Mesendoderm (in vitro differentiated cells): ENCODE measurements around the gene IGFBP1.

ENCODE experiments used
- DNase-seq: peaks from one replicate; pipeline ENCODE4 v3.0.0; 2013
- H2AK5ac ChIP-seq: 2 replicates; pipeline ENCODE4 v1.6.1; 2013; ENCODE audit warnings: low read length, inconsistent platforms
- H2BK120ac ChIP-seq: 2 replicates; pipeline ENCODE4 v1.6.1; 2013; ENCODE audit warnings: low read depth, mild to moderate bottlenecking, low read length, moderate library complexity, mixed read lengths
- H2BK15ac ChIP-seq: replicated peaks from 2 replicates; pipeline ENCODE4 v1.6.1; 2013; ENCODE audit warnings: low read depth, mild to moderate bottlenecking, moderate library complexity
- H2BK5ac ChIP-seq: 2 replicates; pipeline ENCODE4 v1.6.1; 2013; ENCODE audit warnings: low read length, inconsistent platforms
- H3K18ac ChIP-seq: 2 replicates; pipeline ENCODE4 v1.6.1; 2013; ENCODE audit warnings: mild to moderate bottlenecking, low read length, mixed read lengths
- H3K23ac ChIP-seq: one replicate; pipeline ENCODE4 v1.6.1; 2013; ENCODE audit warnings: low read length
- H3K27ac ChIP-seq: 2 replicates; pipeline ENCODE4 v1.5.1; 2013; ENCODE audit warnings: low read depth, mild to moderate bottlenecking, inconsistent platforms, low read length, moderate library complexity
- H3K27me3 ChIP-seq: 2 replicates; pipeline ENCODE4 v1.6.1; 2013; ENCODE audit warnings: low read length, control low read depth, mild to moderate bottlenecking, inconsistent platforms; ENCODE audit not compliant: insufficient read depth, poor library complexity
- H3K36me3 ChIP-seq: 2 replicates; pipeline ENCODE4 v1.6.1; 2013; ENCODE audit warnings: low read length, inconsistent platforms; ENCODE audit not compliant: control insufficient read depth, insufficient read depth
- H3K4ac ChIP-seq: one replicate; pipeline ENCODE4 v1.6.1; 2013; ENCODE audit warnings: low read depth, mild to moderate bottlenecking, low read length, moderate library complexity
- H3K4me1 ChIP-seq: 2 replicates; pipeline ENCODE4 v1.6.1; 2013; ENCODE audit warnings: low read depth, low read length, inconsistent platforms; ENCODE audit not compliant: control insufficient read depth
- H3K4me2 ChIP-seq: 2 replicates; pipeline ENCODE4 v1.6.1; 2013; ENCODE audit warnings: low read length
- H3K4me3 ChIP-seq: 2 replicates; pipeline ENCODE4 v1.5.1; 2013; ENCODE audit warnings: mild to moderate bottlenecking, low read length
- H3K56ac ChIP-seq: one replicate; pipeline ENCODE4 v1.6.1; 2013; ENCODE audit warnings: low read length
- H3K79me1 ChIP-seq: 2 replicates; pipeline ENCODE4 v1.6.1; 2013; ENCODE audit warnings: low read length, inconsistent platforms
- H3K79me2 ChIP-seq: 2 replicates; pipeline ENCODE4 v1.6.1; 2013; ENCODE audit warnings: mild to moderate bottlenecking, low read length; ENCODE audit not compliant: control insufficient read depth, insufficient read depth
- H3K9ac ChIP-seq: 2 replicates; pipeline ENCODE4 v1.6.1; 2013; ENCODE audit warnings: low read length, inconsistent platforms
- H4K5ac ChIP-seq: one replicate; pipeline ENCODE4 v1.6.1; 2013; ENCODE audit warnings: low read length
- H4K8ac ChIP-seq: one replicate; pipeline ENCODE4 v1.6.1; 2013; ENCODE audit warnings: low read depth, mild to moderate bottlenecking, control low read depth, low read length, moderate library complexity
- WGBS: extraction: QIAGEN DNeasy Blood & Tissue Kit; methylation state at CpG from one replicate; pipeline ENCODE4 v1.1.7; 2013; ENCODE audit warnings: low lambda C conversion rate, missing lambda C conversion rate; ENCODE audit not compliant: insufficient coverage; ENCODE audit errors: extremely low coverage; 5-methylcytosine and 5-hydroxymethylcytosine counted together

The IGFBP1 gene

DNA sequence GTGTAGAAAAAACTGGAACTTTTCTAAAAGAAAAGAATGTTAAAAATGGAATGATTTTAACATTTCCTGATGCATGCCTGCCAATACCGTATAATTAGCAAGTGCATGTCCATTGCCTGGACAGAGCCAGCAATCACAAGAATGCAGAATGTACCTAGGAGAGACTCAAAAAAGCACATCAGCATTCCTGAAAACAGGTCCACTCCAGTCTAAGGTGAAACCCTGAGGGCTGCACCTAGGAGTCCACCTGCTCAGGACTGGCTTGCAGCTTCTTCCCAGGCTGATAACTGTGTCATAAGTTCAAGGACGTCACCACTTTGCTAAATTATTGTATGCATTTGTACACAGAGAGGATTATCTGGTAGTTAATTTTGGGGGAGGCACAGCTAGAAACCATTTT lies 20.8 kb upstream of the IGFBP1 start:
- DNase-seq = no peak
- Histone ChIP-seq H3K9ac (no peak overlapping the region), H3K79me1 (no peaks in the 10 kb centered on the region), H3K27ac (no peak overlapping the region), H4K8ac (no peak overlapping the region), H3K23ac (no peak overlapping the region), H3K79me2 (no peaks in the 10 kb centered on the region), H4K5ac (no peak overlapping the region), H3K4ac (no peak overlapping the region), H3K4me3 (no peak overlapping the region), H2BK5ac (no peak overlapping the region), H3K36me3 (no peaks in the 10 kb centered on the region), H2BK15ac (no peak overlapping the region), H2BK120ac (no peak overlapping the region), H3K4me2 (no peak overlapping the region), H3K56ac (no peak overlapping the region), H2AK5ac (no peak overlapping the region), H3K27me3 (no peaks in the 10 kb centered on the region), H3K18ac (no peak overlapping the region), H3K4me1 (no peaks in the 10 kb centered on the region)
- WGBS = no CpG with 5 or more reads among the region's 2 CpGs

DNA sequence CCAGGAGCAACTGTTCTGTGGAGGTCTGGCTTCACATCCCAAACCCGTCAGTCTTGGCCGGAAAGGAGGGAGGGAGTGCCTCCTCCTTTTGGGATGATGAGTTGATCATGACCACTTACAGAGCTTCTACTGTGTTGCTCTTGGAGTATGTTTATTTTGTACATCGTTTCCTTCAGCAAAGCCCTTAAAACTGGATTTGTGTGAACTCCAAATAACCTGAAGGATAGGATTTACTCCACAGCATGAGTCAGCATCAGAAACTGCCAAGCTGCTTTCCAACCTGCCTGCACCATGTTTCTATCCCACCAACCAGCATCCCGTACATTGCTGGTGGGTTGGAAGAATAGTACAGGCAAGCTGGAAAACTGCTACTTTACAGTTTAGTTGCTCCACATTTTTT lies 18.9 kb upstream of the IGFBP1 start:
- Histone ChIP-seq H3K4ac (no peak overlapping the region), H3K23ac (no peak overlapping the region), H3K4me3 (no peak overlapping the region), H3K18ac (no peak overlapping the region), H3K4me2 (no peak overlapping the region), H4K8ac (no peak overlapping the region), H2AK5ac (no peak overlapping the region), H3K4me1 (no peaks in the 10 kb centered on the region), H3K36me3 (no peaks in the 10 kb centered on the region), H3K27me3 (no peaks in the 10 kb centered on the region), H3K79me1 (no peaks in the 10 kb centered on the region), H3K9ac (no peak overlapping the region), H3K27ac (no peak overlapping the region), H4K5ac (no peak overlapping the region), H3K56ac (no peak overlapping the region), H2BK5ac (no peak overlapping the region), H2BK15ac (no peak overlapping the region), H2BK120ac (no peak overlapping the region), H3K79me2 (no peaks in the 10 kb centered on the region)
- no peak for DNase-seq
- no CpG with 5 or more reads among the region's 4 CpGs for WGBS

DNA sequence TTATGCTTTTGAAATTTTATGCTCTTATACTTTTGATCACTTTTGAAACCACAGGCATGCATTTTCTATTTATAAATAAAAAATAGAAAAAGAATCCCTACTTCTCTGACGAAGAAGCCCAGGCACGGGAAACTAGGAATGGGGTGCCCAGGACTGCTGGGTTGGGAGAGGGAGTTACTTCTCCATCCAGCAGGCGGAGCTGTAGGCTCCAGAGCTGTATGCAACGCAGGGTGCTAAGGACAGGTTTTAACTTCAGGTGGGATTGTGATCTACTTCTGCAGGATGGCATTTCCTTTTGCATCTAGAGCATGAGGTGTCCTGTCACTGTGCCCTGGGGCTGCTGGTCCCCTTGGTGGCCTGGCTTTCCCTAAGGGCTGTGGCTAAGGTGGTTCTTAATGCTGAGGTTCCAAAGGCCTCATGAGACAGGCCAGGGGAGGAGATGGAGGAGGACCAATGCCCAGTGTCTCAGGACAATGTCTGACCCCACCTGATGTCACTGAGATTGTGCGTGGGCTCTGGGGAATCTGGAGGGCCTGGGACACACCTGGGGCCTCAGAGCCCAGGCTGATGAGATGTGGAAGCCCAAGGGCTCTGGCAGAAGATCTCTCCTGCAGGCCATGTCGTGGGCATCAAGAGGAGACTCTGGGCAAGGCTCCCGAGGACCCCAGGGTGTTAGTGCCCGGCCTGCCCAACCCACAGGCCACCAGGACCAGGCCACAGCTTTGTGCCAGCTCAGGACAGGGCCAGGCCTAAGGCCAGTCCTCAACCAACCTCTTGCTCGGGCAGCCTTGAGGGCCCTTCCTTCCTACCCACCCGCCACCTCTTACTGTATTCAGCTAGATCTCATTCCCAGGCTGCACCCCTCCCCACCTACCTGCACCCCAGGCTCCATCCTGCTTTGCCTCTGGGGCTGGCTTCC lies 15.9 kb upstream of the IGFBP1 start:
- no peak overlapping the region for H3K4me2 ChIP-seq
- H3K18ac ChIP-seq = no peak overlapping the region
- no peak overlapping the region for H3K56ac ChIP-seq
- H2BK120ac ChIP-seq = no peak overlapping the region
- no peaks in the 10 kb centered on the region for H3K4me1 ChIP-seq
- no peaks in the 10 kb centered on the region for H3K27me3 ChIP-seq
- no peaks in the 10 kb centered on the region for H3K79me1 ChIP-seq
- H3K4me3 ChIP-seq = no peak overlapping the region
- no peak overlapping the region for H4K5ac ChIP-seq
- WGBS = no CpG with 5 or more reads among the region's 10 CpGs
- H3K27ac ChIP-seq = no peak overlapping the region
- no peak overlapping the region for H3K23ac ChIP-seq
- H4K8ac ChIP-seq = no peak overlapping the region
- H2BK5ac ChIP-seq = no peak overlapping the region
- H2BK15ac ChIP-seq = no peak overlapping the region
- no peak overlapping the region for H3K9ac ChIP-seq
- no peak overlapping the region for H2AK5ac ChIP-seq
- H3K79me2 ChIP-seq = no peaks in the 10 kb centered on the region
- no peak overlapping the region for H3K4ac ChIP-seq
- DNase-seq = peak; percentile 58
- H3K36me3 ChIP-seq = no peaks in the 10 kb centered on the region

DNA sequence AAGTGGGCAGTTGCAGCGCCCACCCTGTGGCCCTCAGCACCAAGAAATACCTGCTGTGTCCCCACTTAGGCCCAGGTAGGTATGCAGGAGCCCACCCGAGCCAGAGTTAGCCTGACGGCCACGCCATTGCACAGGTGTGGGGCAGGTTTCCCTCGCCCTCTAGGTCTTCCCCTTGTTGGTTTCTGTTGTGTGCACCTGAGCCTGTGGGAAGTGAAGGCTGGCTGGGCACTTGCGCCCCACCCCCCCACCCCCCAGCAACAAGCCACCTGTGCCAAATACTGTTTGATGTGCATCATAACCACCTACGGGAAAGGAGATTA lies 15.3 kb upstream of the IGFBP1 start, which contains the start of gene CCDC201:
Gene CCDC201 (minus strand): TSS at position 48 of the 320 bp plus-strand sequence. CDS start 75 bp downstream, outside the sequence.
- H2BK15ac ChIP-seq = no peak within 1 kb of the TSS
- WGBS = no CpG with 5 or more reads among the region's 7 CpGs
- no peak within 1 kb of the TSS for H3K23ac ChIP-seq
- H3K4me3 ChIP-seq = no peak within 1 kb of the TSS
- no peak within 1 kb of the TSS for H2BK120ac ChIP-seq
- no peak within 1 kb of the TSS for H3K4me2 ChIP-seq
- H4K8ac ChIP-seq = no peak within 1 kb of the TSS
- H4K5ac ChIP-seq = no peak within 1 kb of the TSS
- no peak within 1 kb of the TSS for H3K4ac ChIP-seq
- H2AK5ac ChIP-seq = no peak within 1 kb of the TSS
- no peak within 1 kb of the TSS for H3K56ac ChIP-seq
- DNase-seq = no peak
- no peak within 1 kb of the TSS for H3K27ac ChIP-seq
- no peaks in the 10 kb centered on the region for H3K4me1 ChIP-seq
- no peaks in the 10 kb centered on the region for H3K27me3 ChIP-seq
- no peaks in the 10 kb centered on the region for H3K79me1 ChIP-seq
- no peak within 1 kb of the TSS for H2BK5ac ChIP-seq
- no peak within 1 kb of the TSS for H3K18ac ChIP-seq
- no peaks in the 10 kb centered on the region for H3K79me2 ChIP-seq
- no peak within 1 kb of the TSS for H3K9ac ChIP-seq
- H3K36me3 ChIP-seq = no peaks in the 10 kb centered on the region

DNA sequence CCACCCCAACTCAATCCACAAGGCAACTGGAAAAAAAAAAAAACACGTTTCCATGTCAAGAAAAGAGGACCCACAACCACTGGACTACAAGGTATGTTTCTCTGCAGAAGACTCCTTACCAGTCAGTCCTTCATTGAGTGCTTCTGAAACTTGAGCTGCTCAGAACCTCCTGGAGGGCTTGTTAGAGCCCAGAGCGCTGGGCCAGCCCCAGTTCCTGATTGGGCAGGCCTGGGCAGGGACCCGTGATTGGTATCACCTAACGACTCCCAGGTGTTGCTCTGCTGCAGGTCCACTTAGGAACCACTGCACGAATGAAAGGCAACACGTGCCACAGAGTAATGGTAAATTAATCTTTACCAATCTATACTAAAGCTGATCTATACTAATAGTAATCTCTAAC lies 14.9 kb upstream of the IGFBP1 start:
- Histone ChIP-seq H3K4me1 (no peaks in the 10 kb centered on the region), H3K56ac (no peak overlapping the region), H3K27me3 (no peaks in the 10 kb centered on the region), H3K79me1 (no peaks in the 10 kb centered on the region), H2BK15ac (no peak overlapping the region), H3K27ac (no peak overlapping the region), H3K23ac (no peak overlapping the region), H3K9ac (no peak overlapping the region), H2BK5ac (no peak overlapping the region), H4K5ac (no peak overlapping the region), H3K4me2 (no peak overlapping the region), H3K79me2 (no peaks in the 10 kb centered on the region), H2AK5ac (no peak overlapping the region), H2BK120ac (no peak overlapping the region), H4K8ac (no peak overlapping the region), H3K4ac (no peak overlapping the region), H3K18ac (no peak overlapping the region), H3K4me3 (no peak overlapping the region), H3K36me3 (no peaks in the 10 kb centered on the region)
- DNase-seq = no peak
- WGBS = no CpG with 5 or more reads among the region's 6 CpGs
